Measurements from ENCODE around the gene CPED1.

DNA sequence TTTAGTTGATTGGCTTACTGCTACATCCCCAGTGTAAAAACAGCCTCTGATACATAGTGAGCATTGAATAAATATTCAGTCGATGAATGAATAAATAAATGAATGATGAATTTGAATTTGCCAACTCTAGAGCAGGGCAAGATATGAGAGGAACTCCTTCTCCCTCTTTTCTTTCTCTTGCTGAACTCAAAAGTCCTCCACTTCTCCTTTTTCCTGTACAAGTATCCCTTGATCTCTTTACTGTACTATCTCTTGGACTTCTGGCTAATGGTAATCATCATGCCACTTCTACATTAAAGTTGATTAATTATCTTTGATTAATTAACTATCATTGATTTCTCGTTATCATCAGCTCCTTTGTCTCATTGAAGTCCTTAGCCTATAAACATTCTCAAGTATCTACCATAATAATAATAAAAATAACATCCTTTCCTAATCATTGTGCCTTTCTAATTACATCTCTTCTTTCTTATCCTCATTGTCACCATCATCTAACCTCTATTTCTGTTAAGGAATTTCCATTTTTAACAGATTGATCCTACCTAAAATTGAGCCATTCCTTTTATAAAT lies 10.6 kb downstream of the CPED1 start:
- TF ChIP-seq CSRNP3 (CRISPR knock-in tag; IDR thresholded peaks at IDR 0.05) (no peak), ZFP3 (CRISPR knock-in tag; IDR thresholded peaks at IDR 0.05) (no peak), ISL1 (CRISPR knock-in tag; IDR thresholded peaks at IDR 0.05) (no peak), OSR1 (CRISPR knock-in tag; IDR thresholded peaks at IDR 0.05) (no peak), TOX (CRISPR knock-in tag; IDR thresholded peaks at IDR 0.05; ENCODE audit: borderline replicate concordance) (no peak), ARNTL (CRISPR knock-in tag; IDR thresholded peaks at IDR 0.05; ENCODE audit: borderline replicate concordance, low read depth) (no peak), POU6F1 (CRISPR knock-in tag; IDR thresholded peaks at IDR 0.05; ENCODE audit: borderline replicate concordance, low read depth) (no peak), ZNF70 (CRISPR knock-in tag; IDR thresholded peaks at IDR 0.05) (no peak), ZC3H10 (CRISPR knock-in tag; IDR thresholded peaks at IDR 0.05) (no peak), TCF4 (CRISPR knock-in tag; IDR thresholded peaks at IDR 0.05; ENCODE audit: borderline replicate concordance) (no peak), ZNF565 (CRISPR knock-in tag; conservative IDR thresholded peaks at IDR 0.05; ENCODE audit: low read depth) (no peak)
- TF ChIP-seq, protein P1, sequence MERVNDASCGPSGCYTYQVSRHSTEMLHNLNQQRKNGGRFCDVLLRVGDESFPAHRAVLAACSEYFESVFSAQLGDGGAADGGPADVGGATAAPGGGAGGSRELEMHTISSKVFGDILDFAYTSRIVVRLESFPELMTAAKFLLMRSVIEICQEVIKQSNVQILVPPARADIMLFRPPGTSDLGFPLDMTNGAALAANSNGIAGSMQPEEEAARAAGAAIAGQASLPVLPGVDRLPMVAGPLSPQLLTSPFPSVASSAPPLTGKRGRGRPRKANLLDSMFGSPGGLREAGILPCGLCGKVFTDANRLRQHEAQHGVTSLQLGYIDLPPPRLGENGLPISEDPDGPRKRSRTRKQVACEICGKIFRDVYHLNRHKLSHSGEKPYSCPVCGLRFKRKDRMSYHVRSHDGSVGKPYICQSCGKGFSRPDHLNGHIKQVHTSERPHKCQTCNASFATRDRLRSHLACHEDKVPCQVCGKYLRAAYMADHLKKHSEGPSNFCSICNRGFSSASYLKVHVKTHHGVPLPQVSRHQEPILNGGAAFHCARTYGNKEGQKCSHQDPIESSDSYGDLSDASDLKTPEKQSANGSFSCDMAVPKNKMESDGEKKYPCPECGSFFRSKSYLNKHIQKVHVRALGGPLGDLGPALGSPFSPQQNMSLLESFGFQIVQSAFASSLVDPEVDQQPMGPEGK (CRISPR knock-in tag; IDR thresholded peaks at IDR 0.05; ENCODE audit: borderline replicate concordance): no peak

All from SK-N-SH treated with all-trans-retinoic acid at 6 μM for 48 hours (cell line).